Suppressor macrophage treated with lipopolysaccharide for 4 hours (primary cell): Measurements from ENCODE around the gene TAF4.

Source experiments
- DNase-seq: peaks from one replicate; pipeline ENCODE4 v3.0.0-alpha.2; 2020

TAF4 gene

DNA sequence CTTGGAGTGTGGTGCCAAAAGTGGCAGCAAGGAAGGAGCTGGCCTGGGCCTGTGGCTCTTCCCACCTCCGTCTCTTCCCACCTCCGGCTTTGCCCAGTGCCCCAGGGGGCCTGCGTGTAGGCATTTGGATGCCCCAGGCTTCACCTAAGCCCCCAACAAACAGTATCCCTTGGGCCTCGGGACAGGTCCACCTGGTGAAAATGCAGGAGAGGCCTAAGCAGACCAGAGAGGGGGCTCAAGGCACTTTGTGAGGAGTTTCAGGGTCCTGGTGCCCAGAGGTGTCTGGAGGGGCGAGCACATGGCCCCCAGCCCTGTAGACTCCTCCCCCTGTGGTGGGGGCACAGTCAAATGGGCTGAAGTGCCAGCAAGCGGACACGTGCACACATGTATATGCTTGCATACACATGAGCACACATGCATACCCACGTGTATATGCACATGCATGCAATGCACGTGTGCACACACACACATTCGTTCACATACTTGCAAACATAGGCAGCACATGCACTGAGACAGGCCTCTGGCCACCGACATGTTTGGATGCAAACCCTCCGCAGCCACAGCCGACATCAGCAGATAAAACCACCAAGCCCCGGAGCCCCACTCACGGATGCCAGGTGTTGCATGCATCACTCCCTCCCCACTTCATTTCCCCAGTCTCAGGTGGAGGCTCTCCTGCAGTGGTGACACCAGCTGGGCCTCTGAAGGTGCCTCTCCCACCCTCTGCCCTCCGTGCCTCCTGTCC, 124.5 kb downstream of the TAF4 start:
- DNase-seq = no peak

DNA sequence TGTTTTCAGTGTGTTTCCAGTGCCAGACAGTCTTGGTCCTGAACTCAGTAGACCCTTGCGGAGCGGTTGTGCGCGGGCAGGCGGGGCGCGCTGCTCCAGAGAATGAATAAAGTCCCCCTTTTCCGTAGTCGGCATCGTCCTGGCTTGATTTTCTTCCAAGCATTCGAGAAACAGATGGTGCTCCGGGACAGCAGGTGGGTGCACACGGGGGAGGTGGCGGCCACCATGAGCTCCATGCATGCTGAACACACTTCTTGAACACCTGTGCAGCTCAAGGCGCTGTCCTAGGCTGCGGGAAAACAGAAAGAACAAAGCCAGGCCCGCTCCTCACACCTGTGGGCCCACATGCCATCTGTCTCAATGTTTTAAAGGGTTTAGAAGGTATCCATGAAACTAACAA, 125.2 kb downstream of the TAF4 start:
- DNase-seq = no peak

DNA sequence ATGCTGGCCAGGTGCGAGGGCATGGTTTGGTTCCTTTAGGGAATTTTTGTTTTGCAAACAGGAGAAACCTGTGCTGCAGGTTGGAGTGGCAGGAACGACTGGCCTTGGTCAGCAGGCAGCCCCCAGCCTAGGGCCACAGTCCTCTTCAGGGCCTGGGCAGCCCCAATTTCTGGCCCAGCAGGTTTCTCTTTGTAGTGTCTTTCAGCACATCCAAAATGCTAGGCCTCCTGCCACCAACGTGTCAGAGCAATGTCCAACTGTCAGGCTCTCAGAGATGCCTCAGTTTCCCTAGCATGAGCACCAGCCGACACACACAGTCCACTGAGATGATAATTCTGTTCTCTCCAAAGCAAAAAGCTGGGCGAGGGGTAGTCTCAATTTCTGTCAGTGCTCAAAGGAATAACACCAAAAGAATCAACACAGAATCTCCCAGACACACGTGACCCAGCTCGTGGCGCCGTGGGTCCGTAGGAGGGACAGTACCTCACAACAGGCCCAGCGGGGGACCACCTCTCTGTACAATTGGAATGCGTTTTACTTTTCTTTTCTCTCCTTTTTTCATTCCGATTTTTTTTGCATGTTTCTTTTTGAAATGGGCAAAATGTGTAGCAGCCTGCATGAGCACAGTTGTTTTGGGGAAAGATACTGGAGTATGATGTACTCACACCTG, 125.9 kb downstream of the TAF4 start:
- no peak for DNase-seq

DNA sequence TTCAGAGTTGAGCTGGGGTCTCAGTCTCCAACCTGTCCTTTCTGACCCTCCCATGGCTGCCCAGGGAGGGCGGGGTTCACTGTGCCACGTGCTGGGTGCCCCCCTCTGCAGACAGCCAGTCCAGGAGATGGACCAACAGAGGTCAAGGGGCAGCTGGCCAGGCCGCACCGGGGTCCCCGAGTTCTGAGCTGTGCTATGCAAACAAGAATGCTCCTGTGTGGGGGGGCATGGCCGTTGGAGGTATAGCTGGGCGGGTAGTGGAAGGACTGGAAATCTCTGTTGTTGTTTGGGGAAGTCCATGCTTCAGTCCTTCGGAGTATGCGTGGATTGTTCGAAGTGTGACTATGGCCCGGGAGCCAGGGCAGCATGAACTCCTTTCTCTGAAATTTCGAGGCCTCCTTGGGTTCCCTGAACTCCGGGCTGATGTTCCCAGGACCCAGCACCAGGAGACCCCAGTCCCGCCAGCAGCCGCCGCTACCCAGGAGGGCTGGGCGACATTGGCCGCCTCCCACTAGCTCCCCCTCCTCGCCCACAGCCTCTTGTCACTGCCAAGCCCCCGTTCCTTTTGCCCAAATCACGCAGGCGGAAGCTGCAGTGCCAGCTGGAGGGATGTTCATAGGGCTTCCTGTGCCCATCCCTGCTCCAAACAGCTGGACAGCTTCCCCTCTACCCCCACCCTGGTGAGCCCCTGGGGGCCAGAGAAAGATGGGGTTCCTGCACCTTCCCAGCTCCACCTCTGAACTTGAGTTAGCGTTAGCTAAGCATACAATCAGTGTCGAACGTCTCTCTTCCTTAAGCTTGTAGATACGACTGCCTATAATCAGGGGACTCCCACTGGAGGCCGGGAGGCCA, 126.6 kb downstream of the TAF4 start:
- no peak for DNase-seq

DNA sequence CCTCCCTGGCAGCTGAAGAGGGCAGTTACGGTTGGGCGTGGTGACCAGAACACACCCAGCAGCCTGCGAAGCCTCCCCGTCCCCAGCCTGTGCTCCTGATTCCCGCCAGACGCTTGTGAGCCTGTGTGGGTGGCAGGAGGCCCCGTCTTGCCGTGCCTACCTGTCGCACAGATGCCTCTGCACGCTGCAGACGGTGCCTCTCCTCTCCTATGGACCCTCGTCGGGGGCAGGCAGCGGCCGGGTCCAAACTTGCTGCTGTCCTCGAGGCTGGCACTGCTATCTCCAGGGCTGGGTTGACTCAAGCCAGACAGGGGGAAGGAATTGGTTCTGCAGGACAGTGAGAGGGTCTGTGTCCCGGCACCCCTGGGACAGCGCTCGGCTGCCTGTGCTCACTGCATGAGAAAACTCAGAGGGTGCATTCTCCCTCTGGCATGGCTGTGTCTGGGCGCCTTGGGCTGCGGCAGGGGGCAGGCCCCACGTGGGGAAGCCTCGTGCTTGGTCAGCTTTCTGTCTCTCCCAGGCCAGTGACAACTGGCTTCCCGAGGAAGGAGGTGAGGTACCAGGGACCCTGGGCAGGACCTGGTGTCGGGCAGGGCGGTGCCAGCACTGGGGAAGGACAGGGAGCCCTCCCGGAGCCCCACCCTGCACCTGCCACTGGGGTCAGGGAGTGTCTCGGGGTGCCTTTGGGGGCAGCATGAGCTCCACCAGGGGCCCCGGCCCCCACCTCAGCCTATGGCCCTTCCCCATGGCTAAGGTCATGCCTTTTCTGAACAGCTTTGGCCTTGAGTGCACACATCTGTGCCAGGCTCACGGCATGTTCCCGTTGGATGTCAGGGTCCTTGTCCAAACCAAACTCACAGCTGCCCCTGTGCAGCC, 127.5 kb downstream of the TAF4 start:
- no peak for DNase-seq

DNA sequence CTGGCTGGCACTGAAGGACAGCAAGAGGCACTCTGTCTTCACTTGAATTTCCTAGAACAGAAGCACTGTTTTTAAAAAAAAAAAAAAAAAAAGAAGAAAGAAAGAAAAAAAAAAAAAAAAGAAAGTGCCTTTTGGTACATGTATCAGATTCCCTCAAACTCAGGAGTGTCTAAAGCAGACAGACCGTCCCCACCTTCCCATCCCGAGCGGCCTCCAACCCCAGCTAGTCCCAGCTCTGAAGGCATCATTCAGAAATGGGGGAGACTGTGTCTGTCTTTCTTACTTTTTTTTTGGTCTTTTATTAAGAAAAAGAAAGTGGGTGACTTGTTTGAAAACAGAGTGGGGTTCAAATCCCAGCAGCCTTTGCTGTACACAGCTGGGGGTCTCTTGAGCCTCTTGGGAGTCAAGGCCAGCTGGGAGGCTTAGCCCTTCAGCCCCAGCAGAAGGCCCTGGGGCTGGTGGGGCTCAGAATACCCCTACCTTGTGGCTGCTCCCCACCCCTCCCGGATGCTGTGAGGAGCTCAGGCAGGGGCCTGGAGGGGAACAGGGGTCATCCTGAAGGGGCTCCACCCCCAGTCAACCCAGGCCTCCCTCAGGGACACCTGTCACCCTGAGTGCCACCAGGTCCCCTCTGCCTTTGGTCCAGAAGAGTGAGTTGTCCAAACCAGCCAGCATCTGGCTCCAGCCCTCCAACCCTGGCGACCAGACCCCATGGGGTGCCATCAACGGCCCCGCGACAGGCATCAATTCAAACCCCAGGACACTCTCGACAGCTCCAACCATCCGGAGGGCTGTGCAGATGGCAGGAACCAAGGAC, 128.3 kb downstream of the TAF4 start:
- no peak for DNase-seq

DNA sequence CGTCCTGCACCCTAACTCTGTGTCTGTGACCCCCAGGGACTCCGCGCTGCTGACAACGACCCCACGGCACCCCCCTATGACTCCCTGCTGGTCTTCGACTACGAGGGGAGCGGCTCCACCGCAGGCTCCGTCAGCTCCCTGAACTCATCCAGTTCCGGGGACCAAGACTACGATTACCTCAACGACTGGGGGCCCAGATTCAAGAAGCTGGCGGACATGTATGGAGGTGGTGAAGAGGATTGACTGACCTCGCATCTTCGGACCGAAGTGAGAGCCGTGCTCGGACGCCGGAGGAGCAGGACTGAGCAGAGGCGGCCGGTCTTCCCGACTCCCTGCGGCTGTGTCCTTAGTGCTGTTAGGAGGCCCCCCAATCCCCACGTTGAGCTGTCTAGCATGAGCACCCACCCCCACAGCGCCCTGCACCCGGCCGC, 129.0 kb downstream of the TAF4 start:
- no peak for DNase-seq

DNA sequence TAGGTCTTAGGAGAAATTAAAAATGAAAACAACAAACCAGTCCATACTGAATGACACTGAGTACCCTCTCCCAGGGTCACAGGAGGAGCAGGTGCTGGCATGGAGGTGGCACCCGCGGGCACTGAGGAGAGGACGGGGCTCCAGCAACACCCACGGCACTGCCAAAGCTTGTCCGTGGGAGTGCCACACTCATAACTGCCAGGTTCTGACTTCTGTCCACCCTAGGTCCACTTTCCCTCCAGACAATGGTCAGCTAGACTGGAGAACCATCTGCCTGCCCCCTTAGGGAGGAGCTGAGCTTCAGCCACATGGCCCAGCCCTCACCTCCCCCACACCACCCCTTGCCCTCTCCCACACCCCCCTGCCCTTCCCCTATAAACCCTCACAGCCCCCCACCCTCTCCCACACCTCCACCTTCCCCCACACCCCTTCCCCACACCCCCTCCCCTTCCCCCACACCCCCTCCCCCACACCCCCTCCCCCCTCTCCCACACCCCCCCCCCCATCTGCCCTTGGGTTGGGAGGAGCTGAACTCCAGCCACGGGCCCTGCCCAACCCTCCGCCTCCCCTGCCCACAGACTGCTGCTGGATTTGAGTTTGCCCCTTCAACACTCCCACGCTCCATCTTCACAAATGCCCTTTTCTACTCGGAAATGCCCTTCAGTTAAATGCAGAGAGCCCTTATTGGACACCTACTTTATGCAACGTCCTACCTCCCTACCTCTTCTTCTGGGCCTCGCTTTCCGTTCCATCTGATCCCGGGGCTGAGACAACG, 129.6 kb downstream of the TAF4 start:
- DNase-seq = no peak

DNA sequence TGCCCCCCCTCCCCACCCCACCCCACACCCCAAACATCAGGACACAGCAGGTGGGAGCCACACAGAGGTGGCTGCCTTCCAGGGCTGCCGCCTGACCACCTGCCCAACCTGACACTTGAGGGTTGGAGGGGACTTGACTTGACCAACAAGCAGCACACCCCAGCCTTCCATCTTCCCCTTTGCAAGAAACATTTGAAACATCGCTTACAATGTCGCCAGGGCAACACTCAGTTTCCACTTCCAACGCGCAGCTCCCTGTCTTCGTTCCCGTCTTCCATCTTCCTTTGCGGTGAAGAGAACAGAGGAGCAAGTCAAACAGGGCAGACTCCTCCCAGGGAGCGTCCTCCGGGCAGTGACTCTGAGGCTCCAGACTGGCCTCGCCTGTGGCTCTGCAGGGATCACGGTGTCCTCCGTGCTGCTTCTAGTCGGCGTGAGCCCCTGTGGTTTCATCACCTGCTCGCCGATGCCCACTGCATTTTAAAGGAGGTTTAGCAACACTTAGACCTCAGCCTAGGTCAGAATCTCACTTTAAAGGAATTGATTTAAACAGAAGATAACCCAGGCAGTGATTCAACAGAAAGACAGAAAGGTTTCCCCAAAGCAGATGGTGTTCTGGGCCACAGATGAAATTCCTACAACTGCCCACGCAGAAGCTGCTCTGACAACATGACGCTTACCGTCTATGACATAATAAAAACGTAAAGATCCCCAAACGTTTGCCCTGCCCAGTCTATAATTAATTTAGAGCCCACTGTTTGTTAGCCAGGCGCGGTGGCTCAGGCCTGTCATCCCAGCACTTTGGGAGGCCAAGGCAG, 130.8 kb downstream of the TAF4 start:
- no peak for DNase-seq

DNA sequence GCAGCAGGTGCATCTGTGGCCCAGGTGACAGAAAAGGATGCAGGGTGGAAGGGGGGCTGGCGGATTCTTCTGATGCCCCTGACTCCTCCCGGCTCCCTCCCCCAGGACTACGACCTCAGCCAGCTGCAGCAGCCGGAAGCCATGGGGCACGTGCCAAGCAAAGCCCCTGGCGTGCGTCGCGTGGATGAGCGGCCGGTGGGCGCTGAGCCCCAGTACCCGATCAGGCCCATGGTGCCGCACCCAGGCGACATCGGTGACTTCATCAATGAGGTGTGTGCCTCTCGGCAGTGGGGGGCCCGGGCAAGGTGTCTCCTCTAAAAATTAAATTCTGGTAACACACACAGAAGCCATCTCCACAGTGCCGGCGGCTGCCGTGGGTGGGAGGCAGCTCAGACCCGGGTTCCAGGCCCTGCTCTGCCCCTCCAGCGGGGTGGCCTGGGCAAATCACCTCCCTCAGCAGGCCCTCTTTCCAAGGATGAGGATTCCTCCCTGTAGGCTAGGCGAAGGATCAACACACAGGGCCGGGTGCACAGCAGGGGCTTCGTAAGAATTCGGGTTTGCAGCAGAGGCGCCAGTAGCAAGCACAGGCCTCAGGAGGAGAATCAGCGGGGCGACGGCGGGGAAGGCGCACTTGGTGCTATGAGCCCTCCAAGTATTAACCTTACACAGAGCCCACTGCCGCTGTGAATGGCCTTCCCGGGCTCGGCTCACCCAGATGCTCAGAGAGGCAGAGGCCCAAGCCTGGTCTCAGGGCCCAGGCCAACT, 131.5 kb downstream of the TAF4 start:
- no peak for DNase-seq

DNA sequence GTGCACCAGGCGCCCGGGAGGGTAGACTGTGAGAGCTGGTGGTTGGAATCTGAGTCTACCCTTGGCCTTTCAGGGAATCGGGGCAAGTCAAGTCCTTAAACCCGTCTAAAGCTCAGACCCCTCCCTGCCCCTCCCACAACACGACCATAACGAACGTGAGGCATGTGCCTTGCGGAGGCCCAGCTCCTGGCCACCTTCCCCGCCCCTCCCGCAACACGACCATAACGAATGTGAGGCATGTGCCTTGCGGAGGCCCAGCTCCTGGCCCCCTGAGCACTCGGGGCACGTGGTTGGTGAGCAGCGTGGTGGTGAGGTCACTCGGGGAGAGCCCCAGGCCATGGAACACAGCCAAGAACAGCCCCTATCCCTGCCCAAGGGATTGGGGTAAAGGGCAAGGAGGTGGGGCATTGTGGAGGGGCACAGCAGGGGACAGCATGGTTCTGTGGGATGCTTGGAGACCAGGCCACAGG, 132.2 kb downstream of the TAF4 start:
- no peak for DNase-seq

DNA sequence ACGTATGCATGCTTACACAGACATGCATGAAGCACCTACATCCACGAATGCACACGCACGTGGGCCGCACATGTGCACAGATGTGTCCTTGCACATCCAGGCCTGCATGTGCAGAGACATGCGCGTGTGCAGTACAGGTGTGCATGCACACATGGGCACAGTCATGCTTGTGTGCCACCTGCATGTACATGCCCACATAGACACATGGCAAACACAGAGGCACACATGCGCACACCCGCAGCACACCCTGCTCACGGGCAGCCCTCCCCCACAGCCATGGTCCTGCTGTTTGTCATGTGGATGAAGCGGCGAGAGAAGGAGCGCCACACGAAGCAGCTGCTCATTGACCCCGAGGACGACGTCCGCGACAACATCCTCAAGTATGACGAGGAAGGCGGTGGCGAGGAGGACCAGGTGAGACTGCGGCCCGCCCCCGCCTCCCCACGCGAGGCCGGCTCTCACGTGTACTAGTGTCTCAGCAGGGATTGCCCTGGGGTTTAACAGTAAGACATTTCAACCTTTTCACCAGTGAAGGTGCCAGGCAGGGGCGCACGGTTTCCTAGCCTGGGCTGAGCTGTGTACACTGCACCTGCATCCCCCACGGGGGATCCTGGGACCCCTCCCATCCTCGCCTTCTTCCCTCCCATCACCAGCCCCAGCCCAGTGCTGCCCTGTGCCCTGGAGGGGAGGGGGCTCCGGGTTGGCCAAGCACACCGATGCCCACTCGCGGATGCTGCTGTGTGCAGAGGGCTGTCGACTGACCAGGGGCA, 132.8 kb downstream of the TAF4 start:
- no peak for DNase-seq

DNA sequence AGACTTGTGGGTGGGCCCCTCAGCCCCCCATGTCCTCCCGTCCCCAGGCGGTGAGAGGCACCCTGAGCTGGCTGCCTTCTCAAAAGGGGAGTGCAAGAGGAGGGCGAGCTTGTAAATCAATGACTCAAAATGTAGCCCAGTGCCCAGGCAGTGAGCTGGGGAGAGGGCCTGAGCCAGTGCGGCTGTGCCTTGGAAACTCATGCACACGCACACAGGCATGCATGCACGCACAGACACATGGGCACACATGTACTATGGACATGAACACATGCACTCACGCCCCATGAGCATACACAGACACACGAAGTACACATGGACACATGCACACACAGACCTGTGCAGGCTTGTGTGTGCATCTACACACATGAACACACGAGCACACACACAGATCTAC, 133.5 kb downstream of the TAF4 start:
- DNase-seq = no peak

DNA sequence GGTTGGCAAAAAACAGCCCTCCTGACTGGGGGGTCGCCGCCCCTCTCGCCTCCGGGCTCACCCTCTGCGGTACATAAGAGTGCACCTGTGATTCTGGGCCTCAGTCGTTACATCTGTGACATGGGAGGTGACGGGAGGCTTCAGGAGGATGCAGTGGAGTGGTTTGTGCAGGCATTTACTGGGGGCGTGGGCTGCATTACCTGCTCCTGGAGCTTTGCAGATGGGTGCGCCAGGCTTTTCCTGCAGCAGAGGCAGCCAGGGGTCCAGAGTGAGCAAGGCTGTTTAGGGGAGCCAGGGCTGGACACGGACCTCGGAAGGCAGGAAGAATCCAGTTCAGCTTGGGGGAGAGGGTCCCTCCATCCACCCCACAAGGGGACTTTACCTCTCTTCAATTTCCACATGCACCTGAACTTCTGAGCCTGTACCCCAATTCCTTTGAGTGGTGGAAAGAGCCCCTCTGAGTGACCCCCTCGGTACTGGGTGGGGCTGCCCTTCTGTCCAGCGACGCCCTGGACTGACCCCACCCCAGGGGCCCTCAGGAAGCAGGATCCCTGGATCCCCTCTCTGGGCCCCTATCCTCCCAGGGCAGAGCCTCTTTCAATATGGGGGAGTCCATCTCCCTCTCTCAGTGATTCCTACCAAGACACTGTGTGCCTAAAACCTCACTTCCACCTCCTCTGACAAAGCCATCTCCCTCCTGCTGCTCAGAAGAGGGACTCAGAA, 134.0 kb downstream of the TAF4 start:
- DNase-seq = no peak

DNA sequence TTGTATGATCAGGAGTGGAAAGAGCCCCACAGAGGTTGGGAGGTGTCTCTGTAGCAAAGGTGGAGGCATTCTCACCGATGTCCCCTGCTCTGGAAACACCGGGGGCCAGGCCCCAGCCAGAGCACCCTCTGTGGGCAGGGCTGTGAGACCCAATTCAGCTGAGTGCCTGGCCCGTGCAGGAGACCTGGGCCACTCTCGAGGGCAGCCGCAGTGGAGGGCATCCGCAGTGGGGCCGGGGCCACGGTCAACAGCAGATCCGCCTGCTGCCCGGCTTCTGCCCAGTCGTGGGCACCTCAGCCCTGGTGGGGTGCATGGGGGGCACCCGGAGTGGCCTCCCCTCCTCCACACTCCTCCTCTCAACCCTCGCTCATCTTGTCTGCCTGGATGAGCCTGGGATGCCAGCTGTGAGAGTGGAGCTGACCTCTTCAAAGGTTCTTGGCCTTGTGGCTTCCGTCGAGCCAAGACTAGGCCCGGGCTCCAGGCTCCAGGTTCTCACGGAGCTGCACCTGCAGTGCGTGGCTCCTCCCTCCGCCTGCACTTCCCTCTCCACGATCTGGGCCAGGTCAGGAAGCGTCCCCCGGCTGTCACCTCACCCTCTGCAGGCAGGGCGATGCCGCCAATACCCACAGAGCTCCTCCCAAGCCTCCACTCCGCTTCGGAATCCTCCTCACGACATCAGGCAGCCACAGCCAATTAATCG, 134.8 kb downstream of the TAF4 start:
- DNase-seq = no peak

DNA sequence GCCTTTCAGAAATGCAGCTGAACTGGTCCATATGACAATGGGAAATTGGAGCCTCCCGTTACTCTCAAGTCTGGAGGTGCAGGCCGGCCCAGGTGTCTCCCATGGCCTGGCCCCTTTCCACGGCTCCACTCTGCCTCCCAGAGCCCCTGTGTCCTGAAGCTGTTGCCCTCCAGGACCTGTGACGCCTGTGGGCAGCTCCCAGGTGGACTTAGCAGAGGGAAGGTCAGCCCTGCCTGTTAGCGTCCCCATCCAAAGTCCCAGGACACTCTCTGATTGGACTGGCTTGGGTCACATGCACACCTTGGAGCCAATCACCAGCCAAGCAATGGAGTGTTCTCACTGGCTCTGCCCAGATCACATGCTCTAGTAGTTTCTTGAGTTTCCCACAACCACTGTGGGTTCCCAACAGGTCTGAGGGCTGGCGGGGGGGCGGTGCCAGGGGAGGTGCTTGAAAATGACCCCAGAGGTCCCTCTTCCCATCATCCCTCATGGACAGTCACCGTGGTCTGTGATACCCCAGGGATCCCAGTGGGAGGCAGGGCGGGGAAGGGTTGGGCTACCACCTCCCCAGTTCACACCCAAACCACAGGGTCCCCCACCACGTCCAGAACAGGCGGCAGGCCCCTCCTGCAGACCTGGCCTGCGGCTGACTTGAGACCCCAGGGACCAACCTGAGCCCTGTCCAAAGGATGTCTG, 135.6 kb downstream of the TAF4 start:
- DNase-seq = no peak
